ENCODE measurements around the gene TET1. TPM values are rescaled to one million over a fixed set of nuclear protein-coding genes. Genes with fewer than 3 reads are reported as not detected.

TET1 gene
- total RNA-seq (2021; ENCODE audit: unreplicated experiment) (2.7 TPM), Bru-seq, nascent RNA (percentile 53 among the genes with signal in this experiment), BruChase-seq, experiment 1, labeled RNA remaining after a 6-hour chase (percentile 43 among the genes with signal in this experiment), BruChase-seq, experiment 2, labeled RNA remaining after a 2-hour chase (percentile 52 among the genes with signal in this experiment)
- polyA plus RNA-seq (2012) = 0.43 and 0.44 TPM in 2 replicates
- long read RNA-seq, partial matches to known transcripts = 2 of 2 reads
- long read RNA-seq, other reads (novel, unspliced or antisense) = 0 of 2 reads

GRCh38 chr10:68560186-68560942 lies at the start of gene TET1:
Gene TET1, plus strand, starts transcription at chr10:68560337. Its CDS starts 12,002 bp downstream, at chr10:68572339.
- ChIA-PET RAD21 (ENCODE audit: low non-redundant PET in 1 of 2, low total read pairs in 2 of 2, uncharacterized antibody in 2 of 2, unreplicated experiment in 2 of 2) (no interaction called here), POLR2A (interaction anchor here (1.0 to 2.5 kb wide), 3 partner anchors 10 to 40 kb away, joined by 3 to 12 read pairs (median 4); no protein-coding TSS in a partner anchor), CTCF (interaction anchor here (1.9 kb wide), 1 partner anchor 10 kb away, joined by 8 read pairs; no protein-coding TSS in a partner anchor)
- H3K4me1 ChIP-seq (ENCODE audit: control insufficient read depth in 1 of 2, insufficient read depth in 2 of 2, low read length in 2 of 2) = peaks cover 0 to 14% of the 10 kb centered on the region in 2 experiments; a peak in 3 of 4 replicates
- H2AFZ ChIP-seq (ENCODE audit: low read depth, low read length, poor library complexity, severe bottlenecking) = peak within 1 kb of the TSS; percentile 98
- no peaks in the 10 kb centered on the region for H3K79me2 ChIP-seq (ENCODE audit: insufficient read depth, low read length)
- no peaks in the 10 kb centered on the region for H4K20me1 ChIP-seq (ENCODE audit: insufficient read depth)
- H3K4me2 ChIP-seq (ENCODE audit: low read length) = peak within 1 kb of the TSS; percentile 87
- peak within 1 kb of the TSS; percentile 68 to 82 for H3K4me3 ChIP-seq (replicated peaks in 1 of 2; ENCODE audit: low read depth in 1 of 2, low read length in 2 of 2)
- H3K9me3 ChIP-seq (ENCODE audit: control insufficient read depth in 1 of 2, insufficient read depth in 1 of 2, low read depth in 1 of 2, low read length in 2 of 2) = no peaks in the 10 kb centered on the region
- ATAC-seq (peak; percentile 78), DNase-seq (ENCODE audit: low read depth, low spot score) (peak; percentile 33)
- H3K36me3 ChIP-seq (ENCODE audit: control insufficient read depth in 1 of 2, insufficient read depth in 2 of 2, low read length in 2 of 2) = no peaks in the 10 kb centered on the region
- H3K27me3 ChIP-seq (ENCODE audit: insufficient read depth, low read length) = no peaks in the 10 kb centered on the region
- H3K9me2 ChIP-seq (ENCODE audit: insufficient read depth) = no peaks in the 10 kb centered on the region
- BruUV-seq (replicated peaks) = no TSS peak
- peak within 1 kb of the TSS; percentile 61; the same call in 1 of the 2 replicates for H3K27ac ChIP-seq (ENCODE audit: low read depth, low read length)
- H3K9ac ChIP-seq (ENCODE audit: low read length) = peak within 1 kb of the TSS; percentile 76
- intact Hi-C loops (cut with micrococcal nuclease) = loop anchor here (1.0 kb wide), 1 partner anchor 40 kb away; no protein-coding TSS in a partner anchor
- no peak; the same call in 1 of the 2 replicates for TF ChIP-seq JUND (IDR thresholded peaks at IDR 0.05)
- TF ChIP-seq CTCF (IDR thresholded peaks at IDR 0.05 in 2 of 3, conservative IDR thresholded peaks at IDR 0.05 in 1 of 3; ENCODE audit: borderline replicate concordance in 1 of 3, insufficient read depth in 1 of 3, low read depth in 2 of 3, low read length in 2 of 3) = no peak
- TF ChIP-seq ZBTB33 (IDR thresholded peaks at IDR 0.05; ENCODE audit: extremely low read depth, insufficient replicate concordance, low read length) = no peak
- TF ChIP-seq SIN3A (IDR thresholded peaks at IDR 0.05; ENCODE audit: low read depth) = no peak
- no peak for TF ChIP-seq YY1 (IDR thresholded peaks at IDR 0.05; ENCODE audit: extremely low read depth, insufficient replicate concordance, low read depth, low read length)
- no peak for TF ChIP-seq REST (IDR thresholded peaks at IDR 0.05; ENCODE audit: low read depth)
- peak; percentile 82 for TF ChIP-seq POLR2AphosphoS5 (IDR thresholded peaks at IDR 0.05; ENCODE audit: low read depth, low read length)
- no peak for TF ChIP-seq ELF1 (IDR thresholded peaks at IDR 0.05; ENCODE audit: borderline replicate concordance, low read depth)
- peak; percentile 64 for TF ChIP-seq POLR2A (IDR thresholded peaks at IDR 0.05; ENCODE audit: borderline replicate concordance, extremely low read depth, insufficient read depth, insufficient read length)
- TF ChIP-seq SP1 (IDR thresholded peaks at IDR 0.05; ENCODE audit: low read depth) = peak; percentile 56
- TF ChIP-seq EZH2phosphoT487 (IDR thresholded peaks at IDR 0.05; ENCODE audit: borderline replicate concordance) = no peak
- no peak for TF ChIP-seq EGR1 (IDR thresholded peaks at IDR 0.05; ENCODE audit: low read depth)
- no peak for TF ChIP-seq ZNF274 (IDR thresholded peaks at IDR 0.05; ENCODE audit: low read depth, low read length)
- 0 out of 2 replicates have a peak, but pooled peaks have one; percentile 12 for TF ChIP-seq MAX (IDR thresholded peaks at IDR 0.05)
- TF ChIP-seq RAD21 (IDR thresholded peaks at IDR 0.05; ENCODE audit: low read depth) = no peak
- no peak for TF ChIP-seq TCF7L2 (IDR thresholded peaks at IDR 0.05; ENCODE audit: borderline replicate concordance, extremely low read depth, insufficient read depth, insufficient read length)
- TF ChIP-seq ZFX (IDR thresholded peaks at IDR 0.05) = peak; percentile 81

Data from HCT116 (cell line).